Fibroblast of peridontal ligament (primary cell): Measurements from ENCODE around the gene GRHL3.
A peak's percentile ranks its signal among the peaks of the same experiment; 100 is the strongest.
"Not testable (repeated sequence)": the region's sequence is repeated elsewhere in the genome, so short reads cannot be mapped to it uniquely, and the experiment has no call there.

Source experiments
- DNase-seq: peaks from one replicate; pipeline ENCODE4 v3.0.0-alpha.2; 2010; ENCODE audit errors: extremely low read depth

Gene GRHL3

GRCh38 chr1:24319312-24319863 is at the start of gene GRHL3:
TSS of gene GRHL3 (plus strand) at chr1:24319357. CDS start at chr1:24319552, 195 bp downstream.
- DNase-seq, result peak; percentile 3

- not testable (repeated sequence) for DNase-seq
Measured at GRCh38 chr1:24274203-24275103, 44.7 kb upstream of the GRHL3 start.

- no peak for DNase-seq
Measured at GRCh38 chr1:24275104-24275410, 44.1 kb upstream of the GRHL3 start.

DNA sequence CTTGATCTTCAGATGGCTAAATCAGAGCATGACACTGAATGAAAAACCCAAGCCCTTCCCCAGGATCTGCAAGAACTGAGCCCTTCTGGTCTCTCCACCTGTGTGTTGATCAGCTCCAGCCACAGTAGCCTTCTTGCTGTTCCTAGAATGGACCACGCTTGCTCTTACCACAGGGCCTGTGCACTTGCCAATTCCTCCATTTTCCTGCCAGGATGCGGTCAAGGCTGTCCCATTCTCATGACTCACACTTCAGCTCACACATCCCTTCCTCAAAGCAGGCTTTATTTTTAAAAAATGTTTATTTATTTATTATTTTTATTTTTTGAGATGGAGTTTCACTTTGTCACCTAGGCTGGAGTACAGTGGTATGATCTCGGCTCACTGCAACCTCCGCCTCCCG is 43.6 kb upstream of the GRHL3 start:
- no peak for DNase-seq

DNA sequence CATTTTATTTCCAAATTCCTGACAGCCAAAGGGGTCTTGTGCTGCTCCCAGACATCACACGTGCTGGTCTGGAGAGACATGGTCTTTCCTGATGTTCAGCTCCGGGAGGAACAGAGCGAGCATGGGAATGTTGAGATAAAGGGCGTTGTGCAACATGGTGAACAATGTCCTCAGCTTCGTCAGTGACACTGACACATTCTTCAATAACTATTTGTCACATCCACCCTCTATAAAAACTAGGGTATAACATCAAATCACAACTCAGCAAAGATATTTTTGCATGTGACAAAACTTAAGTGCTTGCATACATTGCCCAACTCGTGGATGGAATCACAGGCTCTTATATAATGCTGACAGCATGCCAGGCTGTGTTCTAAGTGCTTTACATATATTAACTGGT is 42.4 kb upstream of the GRHL3 start:
- DNase-seq, result no peak

DNA sequence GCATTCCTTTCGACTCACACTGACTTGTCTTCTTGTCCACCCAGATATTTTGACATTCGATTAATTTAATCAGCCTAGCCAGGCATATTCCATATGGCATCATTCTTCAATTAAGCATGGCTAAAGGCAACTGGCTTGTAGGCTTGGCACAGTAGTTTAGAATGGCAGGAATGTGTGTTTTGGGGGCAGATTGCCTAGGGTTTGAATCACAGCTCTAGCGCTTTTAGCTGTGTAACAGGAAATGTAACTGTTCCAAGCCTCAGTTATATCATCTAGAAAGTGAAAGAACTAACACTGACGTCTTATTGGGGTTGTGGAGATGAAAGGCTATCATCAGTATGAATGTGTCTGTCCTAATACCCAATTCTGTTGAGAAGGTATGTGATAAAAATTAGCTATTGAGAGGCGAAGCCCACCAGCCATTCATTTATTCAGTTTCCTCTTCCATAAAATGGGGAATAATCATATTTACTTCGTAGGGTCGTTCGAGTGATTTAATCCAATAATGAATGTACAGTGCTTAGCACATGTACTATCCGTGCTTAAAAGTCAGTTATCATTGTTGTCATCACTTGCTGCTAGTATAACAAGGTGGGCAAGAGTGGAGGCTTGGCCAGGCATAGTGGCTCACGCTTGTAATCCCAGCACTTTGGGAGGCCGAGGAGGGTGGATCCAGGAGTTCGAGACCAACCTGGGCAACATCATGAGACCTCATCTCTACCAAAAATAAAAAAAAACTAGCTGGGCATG is 41.6 kb upstream of the GRHL3 start:
- peak; percentile 60 for DNase-seq

DNA sequence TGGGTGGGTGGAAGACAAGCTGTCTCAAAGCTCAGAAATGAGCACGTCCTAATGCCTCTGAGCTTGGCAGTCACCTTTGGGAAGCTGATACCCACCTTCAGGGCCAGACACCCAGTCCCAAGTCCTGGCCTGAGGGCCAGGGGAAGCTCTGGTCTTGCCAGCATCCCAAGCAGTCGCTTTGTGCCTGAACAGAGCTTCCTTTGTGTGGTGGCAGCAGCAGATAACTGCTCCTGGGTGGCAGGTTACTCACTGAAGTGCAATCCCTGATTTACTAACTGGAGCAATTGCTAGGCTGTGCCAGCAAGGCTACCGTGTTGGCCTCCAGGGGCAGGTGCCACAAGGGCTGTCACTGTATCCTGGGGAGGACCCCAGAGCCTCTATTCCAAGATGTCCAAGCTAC is 40.4 kb upstream of the GRHL3 start:
- no peak for DNase-seq

- DNase-seq, result no peak
Measured at GRCh38 chr1:24279590-24280232, 39.4 kb upstream of the GRHL3 start.

- DNase-seq, result no peak
Measured at GRCh38 chr1:24281591-24281990, 37.6 kb upstream of the GRHL3 start.

- no peak for DNase-seq
Measured at GRCh38 chr1:24282491-24282890, 36.7 kb upstream of the GRHL3 start.

DNA sequence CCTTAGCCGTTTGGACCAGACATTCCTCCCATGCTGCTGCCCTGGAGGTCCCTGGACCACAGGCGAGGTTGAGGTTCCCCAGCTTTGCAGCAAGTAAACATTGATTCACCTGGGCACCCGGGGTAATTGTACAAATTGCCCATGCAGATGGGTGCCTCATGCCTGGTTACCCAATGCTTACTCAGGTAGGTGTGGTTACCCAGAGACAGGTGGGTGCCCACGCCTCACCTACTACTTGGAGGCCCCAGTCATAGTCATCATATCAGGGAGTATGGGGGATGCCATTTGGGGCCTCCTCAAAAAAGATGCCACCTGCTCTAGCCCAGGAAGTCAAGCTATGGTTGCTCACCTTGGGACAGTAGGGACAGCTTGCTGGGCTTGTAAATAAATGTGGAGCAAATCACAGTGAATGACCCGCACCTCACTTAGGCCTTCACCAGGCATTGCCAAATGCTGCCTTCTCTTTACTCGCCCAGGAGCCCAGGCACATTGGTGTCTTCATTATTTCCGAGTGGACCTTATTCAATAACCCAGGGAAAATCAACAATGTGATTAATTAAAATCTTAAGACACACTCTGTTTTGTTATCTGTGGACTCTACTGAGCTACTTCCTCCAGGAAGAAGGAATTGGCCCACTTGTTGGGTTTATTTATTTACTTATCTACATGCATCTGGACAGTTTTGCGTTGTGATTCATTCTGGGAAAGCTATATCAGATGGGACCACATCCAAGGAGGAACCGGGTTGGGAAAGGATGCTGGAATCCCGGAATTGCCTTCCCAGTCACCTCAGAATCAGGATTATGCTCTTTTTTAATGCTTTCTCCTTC is 35.6 kb upstream of the GRHL3 start:
- peak; percentile 33 for DNase-seq

GRCh38 chr1:24284156-24284471 is 35.0 kb upstream of the GRHL3 start:
- DNase-seq, result no peak

GRCh38 chr1:24285231-24285630 is 33.9 kb upstream of the GRHL3 start:
- no peak for DNase-seq

DNA sequence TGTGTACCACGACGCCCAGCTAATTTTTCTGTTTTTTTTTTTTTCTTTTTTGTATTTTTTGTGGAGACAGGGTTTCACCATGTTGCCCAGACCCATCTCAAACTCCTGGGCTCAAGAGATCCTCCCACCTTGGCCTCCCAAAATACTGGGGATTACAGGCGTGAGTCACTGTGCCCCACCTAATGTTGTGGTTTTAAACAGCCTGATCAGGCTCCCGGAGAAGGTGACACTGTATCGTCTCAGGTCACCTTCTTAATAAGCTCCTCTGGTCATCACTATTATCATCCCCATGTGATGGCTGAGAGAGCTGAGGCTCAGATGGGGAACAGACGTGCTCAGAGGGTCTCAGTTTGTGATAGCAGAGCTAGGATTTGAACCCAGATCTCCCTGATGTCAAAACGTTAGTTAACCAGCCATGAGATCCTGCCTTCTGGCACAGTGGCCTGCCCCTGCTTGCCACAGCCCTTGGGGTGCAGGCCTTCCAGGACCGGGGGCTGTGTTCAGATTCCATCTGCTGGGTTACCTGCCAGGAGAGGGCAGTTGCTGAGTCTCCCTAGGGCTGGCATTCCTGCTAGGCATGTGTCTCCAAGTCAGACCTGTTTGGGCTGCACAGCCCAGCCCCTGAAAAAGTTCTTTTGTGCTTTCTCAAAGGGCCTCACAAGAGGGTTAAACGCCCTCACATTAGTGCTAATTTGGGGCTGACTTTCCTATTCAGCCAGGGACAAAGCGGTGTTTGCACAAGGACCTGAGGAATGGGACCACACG is 32.7 kb upstream of the GRHL3 start:
- DNase-seq, result no peak

GRCh38 chr1:24287779-24288178 is 31.4 kb upstream of the GRHL3 start:
- DNase-seq, result not testable (repeated sequence)

DNA sequence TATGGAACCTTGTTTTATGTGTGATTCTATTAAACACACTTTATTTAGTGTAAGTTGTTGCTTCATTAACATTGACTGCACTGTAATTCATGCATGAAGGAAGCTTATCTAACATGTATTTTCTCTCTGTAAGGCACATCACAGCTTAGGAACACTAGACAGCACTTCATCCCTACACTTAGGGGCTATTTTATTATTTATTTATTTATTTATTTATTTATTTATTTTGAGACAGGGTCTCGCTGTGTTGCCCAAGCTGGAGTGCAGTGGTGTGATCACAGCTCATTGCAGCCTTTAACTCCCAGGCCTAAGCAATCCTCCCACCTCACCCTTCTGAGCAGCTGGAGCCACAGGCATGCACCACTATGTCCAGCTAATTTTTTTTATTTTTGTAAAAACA is 30.7 kb upstream of the GRHL3 start:
- no peak for DNase-seq

DNA sequence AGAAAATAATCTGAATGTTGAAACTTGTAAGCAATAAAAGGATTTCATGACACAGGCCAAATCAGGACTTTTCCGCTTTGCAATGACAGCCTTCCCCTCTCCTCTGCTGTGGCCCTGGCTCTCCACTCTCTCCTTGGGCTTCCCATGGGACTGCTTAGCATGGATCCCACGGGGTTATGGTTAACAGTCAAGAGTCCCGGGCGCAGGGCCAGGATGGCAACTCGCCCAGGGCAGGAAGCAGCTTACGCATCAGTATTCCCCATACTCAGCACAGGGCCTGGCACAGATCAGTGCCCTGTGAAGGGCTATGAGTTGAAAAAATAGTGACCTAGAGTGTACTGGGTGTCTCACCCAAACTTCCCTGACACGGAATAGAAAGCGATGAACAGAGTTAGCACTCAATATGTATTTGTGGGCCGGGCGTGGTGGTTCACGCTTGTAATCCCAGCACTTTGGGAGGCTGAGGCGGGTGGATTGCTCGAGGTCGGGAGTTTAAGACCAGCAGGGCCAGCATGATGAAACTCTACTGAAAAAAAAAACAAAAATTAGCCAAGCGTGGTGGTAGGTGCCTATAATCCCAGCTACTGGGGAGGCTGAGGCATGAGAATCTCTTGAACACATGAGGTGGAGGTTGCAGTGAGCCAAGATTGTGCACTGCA is 29.1 kb upstream of the GRHL3 start:
- DNase-seq, result peak; percentile 91

DNA sequence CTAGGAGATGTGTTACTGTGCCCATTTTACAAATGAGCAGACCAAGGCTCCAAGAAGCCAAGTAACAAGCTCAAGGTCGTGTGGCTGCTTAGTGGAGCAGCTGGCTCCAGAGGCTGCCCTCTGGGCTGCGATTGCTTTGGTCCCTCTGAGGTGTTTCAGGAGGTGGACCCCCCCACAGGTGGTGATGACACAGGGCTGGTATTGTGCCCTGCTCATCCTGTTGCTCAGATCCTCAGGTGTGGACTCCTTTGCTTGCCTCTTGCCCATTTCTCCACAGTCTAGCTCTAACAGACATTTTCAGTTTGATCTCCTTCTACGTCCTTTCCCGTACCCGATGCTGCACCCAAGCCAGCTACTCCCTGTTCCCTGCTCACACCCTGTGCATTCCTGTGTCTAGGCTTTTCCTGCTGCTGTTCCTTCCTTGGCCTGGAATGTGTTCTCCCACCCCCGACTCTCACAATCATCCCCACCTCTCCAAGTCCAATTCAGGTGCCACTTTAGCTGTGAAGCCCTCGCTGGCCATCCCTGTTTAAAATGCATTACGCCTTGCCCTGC is 28.1 kb upstream of the GRHL3 start:
- DNase-seq, result no peak

DNA sequence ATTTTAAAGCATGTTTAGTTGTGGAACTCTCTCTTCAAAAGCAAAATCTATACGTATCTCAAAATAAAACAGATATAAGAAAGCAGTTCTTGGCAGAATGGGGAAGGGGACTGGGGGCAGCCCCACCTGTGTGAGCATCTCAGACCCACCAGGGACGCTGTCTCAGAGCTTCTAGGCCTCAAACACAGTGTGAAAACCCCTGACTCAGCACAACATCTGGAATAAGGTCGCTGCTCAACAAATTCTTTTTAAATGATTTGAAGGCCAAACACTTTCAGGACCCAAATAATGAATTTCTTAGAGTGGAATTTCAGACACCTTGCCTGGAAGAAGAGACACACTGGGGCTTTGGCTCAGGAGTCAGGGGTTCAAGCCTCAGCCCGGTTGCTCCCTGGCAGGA is 27.1 kb upstream of the GRHL3 start:
- DNase-seq, result no peak

GRCh38 chr1:24292887-24293286 is 26.3 kb upstream of the GRHL3 start:
- DNase-seq, result no peak
